MG63 (cell line): ENCODE data around the gene TMA16. TPM values are rescaled to one million over a fixed set of nuclear protein-coding genes. Genes with fewer than 3 reads are reported as not detected.
"Not testable (repeated sequence)": the region's sequence is repeated elsewhere in the genome, so short reads cannot be mapped to it uniquely, and the experiment has no call there.

Source experiments
- DNase-seq: peaks from one replicate; pipeline ENCODE4 v3.0.0-alpha.2; 2020
- H3K27me3 ChIP-seq: fragments of 250-450 bp; sonication (Bioruptor Pico); 2 replicates; pipeline ENCODE4 v1.5.1; 2020; ENCODE audit warnings: mild to moderate bottlenecking, moderate library complexity
- H3K36me3 ChIP-seq: fragments of 250-450 bp; sonication (Bioruptor Pico); 2 replicates; pipeline ENCODE4 v1.5.1; 2020; ENCODE audit warnings: mild to moderate bottlenecking, moderate library complexity
- H3K4me3 ChIP-seq: fragments of 250-450 bp; sonication (Bioruptor Pico); 2 replicates; pipeline ENCODE4 v1.5.1; 2020; ENCODE audit warnings: mild to moderate bottlenecking, moderate library complexity
- H3K9me3 ChIP-seq: fragments of 250-450 bp; sonication (Bioruptor Pico); 2 replicates; pipeline ENCODE4 v1.5.1; 2020; ENCODE audit warnings: mild to moderate bottlenecking, moderate library complexity
- total RNA-seq: library from RNA; depleted of rRNA; stranded (reverse); fragments of >200 nt; shearing (Covaris generic); gene quantifications from 2 replicates; pipeline ENCODE4 v1.2.3, GENCODE V29; 2014; ENCODE audit warnings: low replicate concordance; rRNA removed

Gene TMA16
- 51.8 and 86.1 TPM in 2 replicates for total RNA-seq

- peak; percentile 97 for DNase-seq
- Histone ChIP-seq H3K4me3 (peak within 1 kb of the TSS; percentile 89), H3K27me3 (no peaks in the 10 kb centered on the region), H3K36me3 (peaks cover 15% of the 10 kb centered on the region), H3K9me3 (no peaks in the 10 kb centered on the region)
Measured at GRCh38 chr4:163494360-163495241, at the start of gene TMA16. TMA16 (plus strand) TSS chr4:163494690; CDS start chr4:163494802, 112 bp downstream.

- not testable (repeated sequence) for DNase-seq, H3K9me3 ChIP-seq, H3K36me3 ChIP-seq, H3K27me3 ChIP-seq, H3K4me3 ChIP-seq
Measured at GRCh38 chr4:163447023-163447422, 47.5 kb upstream of the TMA16 start.

GRCh38 chr4:163447481-163447880, 47.0 kb upstream of the TMA16 start:
- Histone ChIP-seq H3K9me3 (no peaks in the 10 kb centered on the region), H3K4me3 (no peak overlapping the region), H3K36me3 (no peaks in the 10 kb centered on the region), H3K27me3 (no peaks in the 10 kb centered on the region)
- no peak for DNase-seq

- Histone ChIP-seq H3K9me3 (no peaks in the 10 kb centered on the region), H3K36me3 (no peaks in the 10 kb centered on the region), H3K4me3 (no peak overlapping the region), H3K27me3 (no peaks in the 10 kb centered on the region)
- DNase-seq, result peak; percentile 46
Measured at GRCh38 chr4:163448540-163449203, 45.8 kb upstream of the TMA16 start.

GRCh38 chr4:163462556-163462955, 31.9 kb upstream of the TMA16 start:
- Histone ChIP-seq H3K27me3 (peaks cover 2% of the 10 kb centered on the region; the same call in 1 of the 2 replicates), H3K9me3 (no peaks in the 10 kb centered on the region), H3K36me3 (no peaks in the 10 kb centered on the region), H3K4me3 (no peak overlapping the region)
- no peak for DNase-seq

- Histone ChIP-seq H3K36me3 (no peaks in the 10 kb centered on the region), H3K4me3 (no peak overlapping the region), H3K9me3 (no peaks in the 10 kb centered on the region; the same call in 1 of the 2 replicates), H3K27me3 (peaks cover 14% of the 10 kb centered on the region)
- DNase-seq, result no peak
Measured at GRCh38 chr4:163467082-163467770, 27.3 kb upstream of the TMA16 start.

GRCh38 chr4:163470391-163470790, 24.1 kb upstream of the TMA16 start:
- DNase-seq, result no peak
- peaks cover 13% of the 10 kb centered on the region for H3K27me3 ChIP-seq
- H3K36me3 ChIP-seq, result no peaks in the 10 kb centered on the region
- no peak overlapping the region for H3K4me3 ChIP-seq
- H3K9me3 ChIP-seq, result no peaks in the 10 kb centered on the region; the same call in 1 of the 2 replicates

- Histone ChIP-seq H3K9me3 (no peaks in the 10 kb centered on the region; the same call in 1 of the 2 replicates), H3K27me3 (peaks cover 13% of the 10 kb centered on the region), H3K36me3 (no peaks in the 10 kb centered on the region), H3K4me3 (no peak overlapping the region)
- no peak for DNase-seq
Measured at GRCh38 chr4:163473130-163473529, 21.4 kb upstream of the TMA16 start.

- H3K36me3 ChIP-seq, result no peaks in the 10 kb centered on the region
- DNase-seq, result no peak
- H3K4me3 ChIP-seq, result no peak within 1 kb of the TSS
- peaks cover 13% of the 10 kb centered on the region for H3K27me3 ChIP-seq
- H3K9me3 ChIP-seq, result no peaks in the 10 kb centered on the region; the same call in 1 of the 2 replicates
Measured at GRCh38 chr4:163473576-163473975, 20.9 kb upstream of the TMA16 start, which contains the start of gene TKTL2. TKTL2 (minus strand) TSS chr4:163473754; CDS start chr4:163473734, 20 bp downstream.

- no peaks in the 10 kb centered on the region for H3K36me3 ChIP-seq
- no peaks in the 10 kb centered on the region; the same call in 1 of the 2 replicates for H3K9me3 ChIP-seq
- H3K27me3 ChIP-seq, result peaks cover 10% of the 10 kb centered on the region; the same call in 1 of the 2 replicates
- H3K4me3 ChIP-seq, result no peak overlapping the region
- DNase-seq, result no peak
Measured at GRCh38 chr4:163474027-163474426, 20.5 kb upstream of the TMA16 start.

- no peaks in the 10 kb centered on the region; the same call in 1 of the 2 replicates for H3K27me3 ChIP-seq
- no peak for DNase-seq
- no peaks in the 10 kb centered on the region for H3K9me3 ChIP-seq
- no peak overlapping the region for H3K4me3 ChIP-seq
- no peaks in the 10 kb centered on the region for H3K36me3 ChIP-seq
Measured at GRCh38 chr4:163476761-163477438, 17.6 kb upstream of the TMA16 start.

- Histone ChIP-seq H3K36me3 (no peaks in the 10 kb centered on the region), H3K9me3 (no peaks in the 10 kb centered on the region)
- DNase-seq, result no peak
Measured at GRCh38 chr4:163482190-163482589, 12.3 kb upstream of the TMA16 start.

GRCh38 chr4:163484906-163485305, 9.6 kb upstream of the TMA16 start:
- Histone ChIP-seq H3K36me3 (no peaks in the 10 kb centered on the region), H3K4me3 (no peak overlapping the region), H3K9me3 (no peaks in the 10 kb centered on the region), H3K27me3 (peaks cover 2% of the 10 kb centered on the region; the same call in 1 of the 2 replicates)
- DNase-seq, result peak; percentile 35

More at GRCh38 chr4:163482190-163482589, 12.3 kb upstream of the TMA16 start:
- Histone ChIP-seq H3K27me3 (no peaks in the 10 kb centered on the region; the same call in 1 of the 2 replicates), H3K4me3 (no peak overlapping the region)

GRCh38 chr4:163485589-163485988, 8.9 kb upstream of the TMA16 start:
- Histone ChIP-seq H3K4me3 (no peak overlapping the region), H3K9me3 (no peaks in the 10 kb centered on the region), H3K36me3 (no peaks in the 10 kb centered on the region), H3K27me3 (peaks cover 2% of the 10 kb centered on the region; the same call in 1 of the 2 replicates)
- no peak for DNase-seq

GRCh38 chr4:163486321-163486720, 8.2 kb upstream of the TMA16 start:
- DNase-seq, result no peak
- H3K4me3 ChIP-seq, result no peak overlapping the region
- peaks cover 2% of the 10 kb centered on the region; the same call in 1 of the 2 replicates for H3K27me3 ChIP-seq
- H3K9me3 ChIP-seq, result no peaks in the 10 kb centered on the region
- H3K36me3 ChIP-seq, result no peaks in the 10 kb centered on the region

GRCh38 chr4:163489929-163490328, 4.6 kb upstream of the TMA16 start:
- Histone ChIP-seq H3K36me3 (no peaks in the 10 kb centered on the region), H3K4me3 (no peak overlapping the region), H3K27me3 (peaks cover 2% of the 10 kb centered on the region; the same call in 1 of the 2 replicates), H3K9me3 (no peaks in the 10 kb centered on the region)
- no peak for DNase-seq
